Left ventricle myocardium inferior (tissue), 1 donor: ENCODE measurements around the gene KLRC2. TPM values are rescaled to one million over a fixed set of nuclear protein-coding genes. Genes with fewer than 3 reads are reported as not detected.
A peak's percentile ranks its signal among the peaks of the same experiment; 100 is the strongest.
"Not testable (repeated sequence)": the region's sequence is repeated elsewhere in the genome, so short reads cannot be mapped to it uniquely, and the experiment has no call there.

Experiments
- DNase-seq: peaks from one replicate; pipeline ENCODE4 v3.0.0-alpha.2; 2020
- H3K27ac ChIP-seq: fragments of 200-600 bp; replicated peaks from 2 replicates; pipeline ENCODE4 v1.8.0; 2021
- H3K27me3 ChIP-seq: fragments of 200-600 bp; 2 replicates; pipeline ENCODE4 v1.8.0; 2021; ENCODE audit warnings: low read depth
- H3K36me3 ChIP-seq: fragments of 200-600 bp; 2 replicates; pipeline ENCODE4 v1.8.0; 2021
- H3K4me1 ChIP-seq: fragments of 200-600 bp; 2 replicates; pipeline ENCODE4 v1.8.0; 2021
- H3K4me3 ChIP-seq: fragments of 200-600 bp; 2 replicates; pipeline ENCODE4 v1.8.0; 2021; ENCODE audit warnings: mild to moderate bottlenecking, moderate library complexity
- H3K9me3 ChIP-seq: fragments of 200-600 bp; replicated peaks from 2 replicates; pipeline ENCODE4 v1.8.0; 2021
- CTCF ChIP-seq: fragments of 200-600 bp; IDR thresholded peaks from 2 replicates; pipeline ENCODE4 v1.8.0; 2021; ENCODE audit warnings: antibody characterized with exemption, mild to moderate bottlenecking, borderline replicate concordance
- intact Hi-C: fragments of 100-400 bp; cut with micrococcal nuclease; formaldehyde crosslinking; loops from one replicate; pipeline ENCODE4 v1.11.0; 2022
- total RNA-seq: library from RNA; stranded (reverse); fragmentation: NEBNext Ultra II Directional; extraction: Animal tissue kit (Norgen Biotek cat#: 25700); gene quantifications from one replicate; pipeline ENCODE4 v1.2.1, GENCODE V29; 2021
- donor health status: DM: no; HTN: yes; CAD: no; lungs with severe emphysema.

The KLRC2 gene
- total RNA-seq, 1 donor from 2014 or later = not detected

GRCh38 chr12:10404798-10405197, 31.0 kb downstream of the KLRC2 start:
- intact Hi-C loops = no loop called here
- no peak overlapping the region for H3K4me3 ChIP-seq
- H3K27me3 ChIP-seq = no peaks in the 10 kb centered on the region
- no peaks in the 10 kb centered on the region for H3K4me1 ChIP-seq
- H3K36me3 ChIP-seq = no peaks in the 10 kb centered on the region
- no peak for DNase-seq
- TF ChIP-seq CTCF = no peak
- H3K9me3 ChIP-seq = peaks cover 9% of the 10 kb centered on the region
- no peak overlapping the region for H3K27ac ChIP-seq

GRCh38 chr12:10400829-10401228, 35.0 kb downstream of the KLRC2 start:
- Histone ChIP-seq H3K27ac (no peak overlapping the region), H3K9me3 (peaks cover 9% of the 10 kb centered on the region), H3K36me3 (no peaks in the 10 kb centered on the region), H3K4me3 (no peak overlapping the region), H3K4me1 (no peaks in the 10 kb centered on the region), H3K27me3 (no peaks in the 10 kb centered on the region)
- intact Hi-C loops = no loop called here
- no peak for DNase-seq
- no peak for TF ChIP-seq CTCF

- Histone ChIP-seq H3K27me3 (no peaks in the 10 kb centered on the region), H3K4me3 (no peak overlapping the region), H3K4me1 (peaks cover under 1% of the 10 kb centered on the region), H3K27ac (no peak overlapping the region), H3K9me3 (no peaks in the 10 kb centered on the region), H3K36me3 (no peaks in the 10 kb centered on the region)
- TF ChIP-seq CTCF = no peak
- intact Hi-C loops = no loop called here
- DNase-seq = no peak
Observed at GRCh38 chr12:10398168-10398567, 37.6 kb downstream of the KLRC2 start.

- Histone ChIP-seq H3K4me1 (peaks cover 9% of the 10 kb centered on the region), H3K9me3 (no peaks in the 10 kb centered on the region), H3K4me3 (no peak overlapping the region), H3K36me3 (no peaks in the 10 kb centered on the region), H3K27ac (no peak overlapping the region), H3K27me3 (no peaks in the 10 kb centered on the region)
- intact Hi-C loops = no loop called here
- no peak for TF ChIP-seq CTCF
- DNase-seq = no peak
Observed at GRCh38 chr12:10397296-10397695, 38.5 kb downstream of the KLRC2 start.

- peaks cover 10% of the 10 kb centered on the region for H3K4me1 ChIP-seq
- H3K27ac ChIP-seq, DNase-seq, H3K9me3 ChIP-seq, H3K36me3 ChIP-seq, intact Hi-C loops, H3K4me3 ChIP-seq, H3K27me3 ChIP-seq: not testable (repeated sequence)
Observed at GRCh38 chr12:10396176-10396575, 39.6 kb downstream of the KLRC2 start.

- no peak overlapping the region for H3K4me3 ChIP-seq
- no peaks in the 10 kb centered on the region for H3K9me3 ChIP-seq
- peak overlapping the region; percentile 58 for H3K27ac ChIP-seq
- H3K36me3 ChIP-seq = no peaks in the 10 kb centered on the region
- no peak for TF ChIP-seq CTCF
- DNase-seq = no peak
- H3K27me3 ChIP-seq = no peaks in the 10 kb centered on the region
- peaks cover 10% of the 10 kb centered on the region for H3K4me1 ChIP-seq
- intact Hi-C loops = no loop called here
Observed at GRCh38 chr12:10395390-10395998, 40.3 kb downstream of the KLRC2 start.

- DNase-seq, H3K27me3 ChIP-seq, H3K27ac ChIP-seq, H3K36me3 ChIP-seq, H3K9me3 ChIP-seq, intact Hi-C loops, H3K4me3 ChIP-seq: not testable (repeated sequence)
- H3K4me1 ChIP-seq = peaks cover 10% of the 10 kb centered on the region
Observed at GRCh38 chr12:10394531-10395152, 41.2 kb downstream of the KLRC2 start.
